22Rv1 (cell line): ENCODE data around the gene KIF17.
"Not testable (repeated sequence)": the region's sequence is repeated elsewhere in the genome, so short reads cannot be mapped to it uniquely, and the experiment has no call there.

Experiments
- H3K27ac ChIP-seq: fragments of 450-650 bp; 2 replicates; pipeline ENCODE4 v1.5.1; 2017
- CTCF ChIP-seq: fragments of 450-650 bp; IDR thresholded peaks from 2 replicates; pipeline ENCODE4 v1.5.1; 2017; ENCODE audit warnings: mild to moderate bottlenecking
- ZFX ChIP-seq: fragments of 450-650 bp; IDR thresholded peaks from 2 replicates; pipeline ENCODE4 v1.6.1; 2017; ENCODE audit warnings: antibody characterized with exemption, borderline replicate concordance

The KIF17 gene

GRCh38 chr1:20684050-20684620 is 33.7 kb downstream of the KIF17 start:
- TF ChIP-seq ZFX (no peak), CTCF (no peak)
- H3K27ac ChIP-seq: no peak overlapping the region

- TF ChIP-seq ZFX: no peak
- no peak for TF ChIP-seq CTCF
These were observed 34.2 kb downstream of the KIF17 start for GRCh38 chr1:20683614-20684013.

GRCh38 chr1:20682571-20683236 is 35.1 kb downstream of the KIF17 start:
- H3K27ac ChIP-seq: no peak overlapping the region
- TF ChIP-seq CTCF (no peak), ZFX (no peak)

More at GRCh38 chr1:20683614-20684013, 34.2 kb downstream of the KIF17 start:
- no peak overlapping the region for H3K27ac ChIP-seq

- no peak overlapping the region for H3K27ac ChIP-seq
- TF ChIP-seq ZFX (no peak), CTCF (no peak)
These were observed 35.8 kb downstream of the KIF17 start for GRCh38 chr1:20681999-20682398.

GRCh38 chr1:20680269-20680668 is 37.5 kb downstream of the KIF17 start:
- no peak overlapping the region for H3K27ac ChIP-seq
- TF ChIP-seq CTCF (no peak), ZFX (no peak)

GRCh38 chr1:20678599-20678998 is 39.2 kb downstream of the KIF17 start:
- TF ChIP-seq ZFX: no peak
- TF ChIP-seq CTCF: no peak
- no peak overlapping the region for H3K27ac ChIP-seq

- not testable (repeated sequence) for H3K27ac ChIP-seq
These were observed 44.2 kb downstream of the KIF17 start for GRCh38 chr1:20673626-20674025.

- no peak for TF ChIP-seq ZFX
- TF ChIP-seq CTCF: no peak
These were observed 45.6 kb downstream of the KIF17 start for GRCh38 chr1:20672265-20672632.

More at GRCh38 chr1:20672265-20672632, 45.6 kb downstream of the KIF17 start:
- H3K27ac ChIP-seq: no peak overlapping the region
